A549 (cell line): Measurements from ENCODE around the gene ZNF385B. TPM values are rescaled to one million over a fixed set of nuclear protein-coding genes. Genes with fewer than 3 reads are reported as not detected.

ENCODE experiments used
- ATAC-seq, 2 experiments: fragments of 200-7000 bp in 1 of 2; fragments of >200 bp in 1 of 2; cut with Nextera tagmentation in 1 of 2; cut with Tn5 transposase in 1 of 2; 3 replicates each; pipeline versions ENCODE4 v1.8.0 to v1.9.1; 2018 to 2020; ENCODE audit warnings: mild to moderate bottlenecking in 1 of 2, moderate library complexity in 1 of 2
- CTCF ChIA-PET: fragments of 300-600 bp; sonication (Branson Sonifier 250); formaldehyde crosslinking; extraction: SDS; loops from one replicate; lab custom pipeline; 2021; ENCODE audit warnings: antibody characterized with exemption, inconsistent platforms; lab: Yijun Ruan, JAX
- POLR2A ChIA-PET: fragments of 350-600 bp; formaldehyde crosslinking; extraction: SDS; loops from one replicate; lab custom pipeline; 2021; ENCODE audit warnings: antibody characterized with exemption, inconsistent platforms; lab: Yijun Ruan, JAX
- DNase-seq, 2 experiments: peaks; one replicate each; pipeline versions ENCODE4 v3.0.0 to v3.0.0-alpha.2; 2011 to 2016; ENCODE audit warnings: low read depth in 1 of 2, low spot score in 1 of 2
- FAIRE-seq: peaks from 2 replicates; lab custom pipeline; 2011; peaks lifted over from hg19 to GRCh38; lab: Jason Lieb, UNC
- H3K27ac ChIP-seq, 2 experiments: fragments of >200 bp; sonication (Bioruptor Twin); formaldehyde crosslinking; 3 replicates each; pipeline ENCODE4 v1.5.1; 2016 to 2017
- H3K4me1 ChIP-seq: fragments of >200 bp; sonication (Bioruptor Twin); formaldehyde crosslinking; 3 replicates; pipeline ENCODE4 v1.6.1; 2016
- H3K4me2 ChIP-seq: fragments of >200 bp; sonication (Bioruptor Twin); formaldehyde crosslinking; 3 replicates; pipeline ENCODE4 v1.6.1; 2016
- H3K4me3 ChIP-seq: fragments of >200 bp; sonication (Bioruptor Twin); formaldehyde crosslinking; 3 replicates; pipeline ENCODE4 v1.5.1; 2016
- H3K9me3 ChIP-seq: fragments of >200 bp; sonication (Bioruptor Twin); formaldehyde crosslinking; 3 replicates; pipeline ENCODE4 v1.6.1; 2016
- CEBPB ChIP-seq, 2 experiments: fragments of >200 bp in 1 of 2; sonication (Bioruptor Twin) in 1 of 2; formaldehyde crosslinking in 1 of 2; IDR thresholded peaks; 2 replicates each; pipeline ENCODE4 v1.6.1; 2012 to 2016
- EP300 ChIP-seq, 2 experiments: fragments of >200 bp; sonication (Bioruptor Twin); formaldehyde crosslinking; IDR thresholded peaks; 2 replicates in 1 of 2; 3 replicates in 1 of 2; pipeline ENCODE4 v1.6.1; 2016 to 2017
- ESRRA ChIP-seq: fragments of 150-350 bp; IDR thresholded peaks from 2 replicates; pipeline ENCODE4 v1.6.1; 2014; ENCODE audit warnings: mild to moderate bottlenecking, low read length, borderline replicate concordance
- FOXS1 ChIP-seq: fragments of 250-450 bp; sonication (Bioruptor Pico); IDR thresholded peaks from 2 replicates; pipeline ENCODE4 v1.5.0; 2020; ENCODE audit warnings: mild to moderate bottlenecking, moderate library complexity
- GATA3 ChIP-seq: IDR thresholded peaks from 2 replicates; pipeline ENCODE4 v1.6.1; 2012; ENCODE audit warnings: borderline replicate concordance
- HOXA7 ChIP-seq: fragments of 250-450 bp; sonication (Bioruptor Pico); IDR thresholded peaks from 2 replicates; pipeline ENCODE4 v1.5.0; 2020; ENCODE audit warnings: mild to moderate bottlenecking, moderate library complexity
- JUN ChIP-seq, 2 experiments: fragments of >200 bp; sonication (Bioruptor Twin); formaldehyde crosslinking; IDR thresholded peaks; 2 replicates in 1 of 2; 3 replicates in 1 of 2; pipeline ENCODE4 v1.6.1; 2016 to 2017
- JUNB ChIP-seq: fragments of >200 bp; sonication (Bioruptor Twin); formaldehyde crosslinking; IDR thresholded peaks from 2 replicates; pipeline ENCODE4 v1.6.1; 2016
- KDM1A ChIP-seq: fragments of 200-600 bp; sonication (generic); IDR thresholded peaks from 2 replicates; pipeline ENCODE4 v1.6.1; 2016; ENCODE audit warnings: low read depth, mild to moderate bottlenecking
- KDM5A ChIP-seq: fragments of 200-600 bp; sonication (generic); IDR thresholded peaks from 2 replicates; pipeline ENCODE4 v1.6.1; 2016; ENCODE audit warnings: antibody characterized with exemption, mild to moderate bottlenecking
- PHF8 ChIP-seq: fragments of 200-600 bp; sonication (generic); IDR thresholded peaks from 2 replicates; pipeline ENCODE4 v1.6.1; 2016; ENCODE audit warnings: low read depth, mild to moderate bottlenecking, antibody characterized with exemption, moderate library complexity, borderline replicate concordance
- POLR2A ChIP-seq: IDR thresholded peaks from 2 replicates; pipeline ENCODE4 v1.6.1; 2012; ENCODE audit warnings: mild to moderate bottlenecking, low read length
- POLR2AphosphoS2 ChIP-seq: conservative IDR thresholded peaks from 2 replicates; pipeline ENCODE4 v1.6.1; 2012; ENCODE audit warnings: low read length, improper control_type of control experiment, inconsistent platforms
- RARB ChIP-seq: fragments of 250-450 bp; sonication (Bioruptor Pico); IDR thresholded peaks from 2 replicates; pipeline ENCODE4 v1.8.0; 2021; ENCODE audit warnings: mild to moderate bottlenecking, moderate library complexity
- RFX5 ChIP-seq: fragments of 450-650 bp; IDR thresholded peaks from 2 replicates; pipeline ENCODE4 v1.7.1; 2014; ENCODE audit warnings: antibody characterized with exemption, mild to moderate bottlenecking, moderate library complexity
- WGBS: methylation state at CpG from one replicate; pipeline ENCODE4 v1.1.6; 2017; ENCODE audit errors: missing lambda C conversion rate; 5-methylcytosine and 5-hydroxymethylcytosine counted together
- polyA plus RNA-seq, 4 experiments: library from polyadenylated mRNA; depleted of rRNA in 3 of 4; stranded (reverse); fragments of >200 nt; fragmentation: RNase III in 1 of 4; extraction: RNeasy Plus Mini Kit Qiagen cat#74134 plus additional on column Dnase treatment in 1 of 4; gene quantifications; 2 replicates in 3 of 4; 3 replicates in 1 of 4; pipeline ENCODE4 v1.2.3, GENCODE V29; 2011 to 2017
- TF ChIP-seq, protein P1 (sequence below): fragments of >200 bp; sonication (Bioruptor Twin); formaldehyde crosslinking; IDR thresholded peaks from 3 replicates; pipeline ENCODE4 v1.6.1; 2016
- TF ChIP-seq, protein P2 (sequence below): fragments of 250-450 bp; sonication (Bioruptor Pico); IDR thresholded peaks from 2 replicates; pipeline ENCODE4 v1.5.0; 2020; ENCODE audit warnings: low read depth, mild to moderate bottlenecking, moderate library complexity
- TF ChIP-seq, protein P3 (sequence below): fragments of 250-450 bp; sonication (Bioruptor Pico); IDR thresholded peaks from 2 replicates; pipeline ENCODE4 v1.5.0; 2021; ENCODE audit warnings: mild to moderate bottlenecking, moderate library complexity, borderline replicate concordance
- TF ChIP-seq, protein P4 (sequence below): IDR thresholded peaks from 2 replicates; pipeline ENCODE4 v1.6.1; 2012
- TF ChIP-seq, protein P5 (sequence below): fragments of 150-350 bp; IDR thresholded peaks from 2 replicates; pipeline ENCODE4 v1.6.1; 2014; ENCODE audit warnings: low read depth, mild to moderate bottlenecking, low read length

Gene ZNF385B
- polyA plus RNA-seq, 2 of the 4 experiments (the other 2 are of a cell fraction), result not detected

DNA sequence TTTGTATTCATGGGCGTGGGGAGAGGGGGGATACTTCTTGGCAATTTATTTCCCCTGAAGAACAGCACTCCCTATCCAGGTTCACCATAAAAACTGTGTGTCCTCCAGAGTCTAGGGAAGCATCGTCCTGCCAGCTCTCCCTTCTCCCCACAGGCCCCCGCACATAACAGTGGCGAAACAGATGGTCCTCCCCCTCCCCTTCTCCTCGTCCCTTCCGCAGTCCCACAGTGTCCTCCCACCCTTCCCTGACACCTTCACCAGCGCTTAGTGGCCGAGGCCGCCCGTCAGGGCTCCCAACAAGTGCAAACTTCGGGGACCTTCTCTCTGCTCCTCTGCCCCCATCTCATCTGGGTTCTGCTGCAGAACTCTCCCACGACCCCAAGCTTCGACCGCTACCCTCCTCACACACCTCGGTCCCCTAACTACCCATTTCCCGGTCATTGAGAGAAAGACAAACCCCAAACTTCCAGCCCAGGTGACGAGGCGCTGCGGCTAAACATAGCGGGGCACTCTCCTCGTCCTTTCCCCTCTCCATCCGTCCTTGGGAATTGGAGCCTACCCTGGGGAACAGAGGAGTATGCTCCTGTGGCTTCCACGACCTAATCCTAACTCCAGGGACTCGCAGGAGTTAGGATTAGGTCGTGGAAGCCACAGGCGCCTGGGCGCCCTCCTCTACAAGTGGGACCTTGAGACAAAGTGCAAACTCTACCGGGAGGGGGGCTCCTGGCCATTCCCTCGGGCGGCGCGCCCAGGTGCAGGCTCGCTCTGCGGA is 971 bp downstream of the ZNF385B start:
- Histone ChIP-seq H3K4me2 (peak overlapping the region; percentile 87), H3K4me3 (peak overlapping the region; percentile 52), H3K27ac (0 out of 6 replicates have a peak overlapping the region, but pooled peaks of 1 of the 2 experiments have one; percentile 5), H3K9me3 (no peaks in the 10 kb centered on the region), H3K4me1 (peaks cover 5% of the 10 kb centered on the region; the same call in 1 of the 3 replicates)
- no peak for FAIRE-seq
- CTCF ChIA-PET, result no interaction called here
- TF ChIP-seq FOXS1 (CRISPR knock-in tag) (no peak), POLR2AphosphoS2 (no peak), RARB (no peak), EP300 (IDR thresholded peaks at IDR 0.05) (no peak), JUN (IDR thresholded peaks at IDR 0.05) (no peak), KDM1A (no peak)
- TF ChIP-seq, protein P1, sequence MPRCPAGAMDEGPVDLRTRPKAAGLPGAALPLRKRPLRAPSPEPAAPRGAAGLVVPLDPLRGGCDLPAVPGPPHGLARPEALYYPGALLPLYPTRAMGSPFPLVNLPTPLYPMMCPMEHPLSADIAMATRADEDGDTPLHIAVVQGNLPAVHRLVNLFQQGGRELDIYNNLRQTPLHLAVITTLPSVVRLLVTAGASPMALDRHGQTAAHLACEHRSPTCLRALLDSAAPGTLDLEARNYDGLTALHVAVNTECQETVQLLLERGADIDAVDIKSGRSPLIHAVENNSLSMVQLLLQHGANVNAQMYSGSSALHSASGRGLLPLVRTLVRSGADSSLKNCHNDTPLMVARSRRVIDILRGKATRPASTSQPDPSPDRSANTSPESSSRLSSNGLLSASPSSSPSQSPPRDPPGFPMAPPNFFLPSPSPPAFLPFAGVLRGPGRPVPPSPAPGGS, result no peak
- TF ChIP-seq, protein P2, sequence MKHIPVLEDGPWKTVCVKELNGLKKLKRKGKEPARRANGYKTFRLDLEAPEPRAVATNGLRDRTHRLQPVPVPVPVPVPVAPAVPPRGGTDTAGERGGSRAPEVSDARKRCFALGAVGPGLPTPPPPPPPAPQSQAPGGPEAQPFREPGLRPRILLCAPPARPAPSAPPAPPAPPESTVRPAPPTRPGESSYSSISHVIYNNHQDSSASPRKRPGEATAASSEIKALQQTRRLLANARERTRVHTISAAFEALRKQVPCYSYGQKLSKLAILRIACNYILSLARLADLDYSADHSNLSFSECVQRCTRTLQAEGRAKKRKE (CRISPR knock-in tag), result no peak
- TF ChIP-seq, protein P3, sequence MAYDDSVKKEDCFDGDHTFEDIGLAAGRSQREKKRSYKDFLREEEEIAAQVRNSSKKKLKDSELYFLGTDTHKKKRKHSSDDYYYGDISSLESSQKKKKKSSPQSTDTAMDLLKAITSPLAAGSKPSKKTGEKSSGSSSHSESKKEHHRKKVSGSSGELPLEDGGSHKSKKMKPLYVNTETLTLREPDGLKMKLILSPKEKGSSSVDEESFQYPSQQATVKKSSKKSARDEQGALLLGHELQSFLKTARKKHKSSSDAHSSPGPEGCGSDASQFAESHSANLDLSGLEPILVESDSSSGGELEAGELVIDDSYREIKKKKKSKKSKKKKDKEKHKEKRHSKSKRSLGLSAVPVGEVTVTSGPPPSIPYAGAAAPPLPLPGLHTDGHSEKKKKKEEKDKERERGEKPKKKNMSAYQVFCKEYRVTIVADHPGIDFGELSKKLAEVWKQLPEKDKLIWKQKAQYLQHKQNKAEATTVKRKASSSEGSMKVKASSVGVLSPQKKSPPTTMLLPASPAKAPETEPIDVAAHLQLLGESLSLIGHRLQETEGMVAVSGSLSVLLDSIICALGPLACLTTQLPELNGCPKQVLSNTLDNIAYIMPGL, result no peak
- TF ChIP-seq, protein P4, sequence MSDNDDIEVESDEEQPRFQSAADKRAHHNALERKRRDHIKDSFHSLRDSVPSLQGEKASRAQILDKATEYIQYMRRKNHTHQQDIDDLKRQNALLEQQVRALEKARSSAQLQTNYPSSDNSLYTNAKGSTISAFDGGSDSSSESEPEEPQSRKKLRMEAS, result no peak
- TF ChIP-seq, protein P5, sequence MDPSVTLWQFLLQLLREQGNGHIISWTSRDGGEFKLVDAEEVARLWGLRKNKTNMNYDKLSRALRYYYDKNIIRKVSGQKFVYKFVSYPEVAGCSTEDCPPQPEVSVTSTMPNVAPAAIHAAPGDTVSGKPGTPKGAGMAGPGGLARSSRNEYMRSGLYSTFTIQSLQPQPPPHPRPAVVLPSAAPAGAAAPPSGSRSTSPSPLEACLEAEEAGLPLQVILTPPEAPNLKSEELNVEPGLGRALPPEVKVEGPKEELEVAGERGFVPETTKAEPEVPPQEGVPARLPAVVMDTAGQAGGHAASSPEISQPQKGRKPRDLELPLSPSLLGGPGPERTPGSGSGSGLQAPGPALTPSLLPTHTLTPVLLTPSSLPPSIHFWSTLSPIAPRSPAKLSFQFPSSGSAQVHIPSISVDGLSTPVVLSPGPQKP, result no peak
- 39% methylated on average over 24 of the region's 34 CpGs for WGBS
- POLR2A ChIA-PET, result no interaction called here
- ATAC-seq, result peak; percentile 19 to 44; a peak in 4 of 6 replicates
- DNase-seq, result no peak

DNA sequence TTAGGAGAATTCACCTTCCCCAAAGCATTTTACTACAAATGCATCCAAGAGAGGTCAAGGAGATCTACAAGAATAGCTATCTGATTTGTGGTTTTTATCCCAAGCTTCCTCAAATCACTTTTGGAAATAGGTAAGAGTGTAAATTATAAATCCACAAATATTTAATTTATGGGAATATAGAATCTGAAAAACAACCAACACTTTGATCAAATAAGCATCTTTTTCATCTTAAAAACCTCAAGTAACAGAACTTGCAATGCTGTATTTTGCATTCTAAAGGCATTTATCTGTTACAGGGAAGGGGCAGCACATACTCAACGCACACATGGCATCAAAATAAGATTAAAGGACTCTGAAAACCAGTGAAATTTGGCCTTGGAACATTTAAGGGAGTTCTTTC is 1.9 kb downstream of the ZNF385B start:
- no peaks in the 10 kb centered on the region for H3K9me3 ChIP-seq
- H3K4me2 ChIP-seq, result no peak overlapping the region
- H3K4me1 ChIP-seq, result peaks cover 5% of the 10 kb centered on the region; the same call in 1 of the 3 replicates
- ATAC-seq (no peak), FAIRE-seq (no peak), DNase-seq (no peak)
- TF ChIP-seq RFX5 (no peak), KDM5A (no peak), RARB (no peak), JUN (IDR thresholded peaks at IDR 0.05) (no peak), ESRRA (no peak), POLR2A (no peak), GATA3 (no peak), PHF8 (no peak), HOXA7 (CRISPR knock-in tag) (no peak), FOXS1 (CRISPR knock-in tag) (no peak), CEBPB (IDR thresholded peaks at IDR 0.05) (no peak), JUNB (no peak)
- TF ChIP-seq, protein P1, result no peak
- no peak overlapping the region for H3K27ac ChIP-seq
- CTCF ChIA-PET, result no interaction called here
- 23% methylated on average over 1 of the region's 1 CpG for WGBS
- H3K4me3 ChIP-seq, result no peak overlapping the region
- POLR2A ChIA-PET, result no interaction called here
